ENCODE results near the gene ZGPAT.
A peak's percentile ranks its signal among the peaks of the same experiment; 100 is the strongest.
"Not testable (repeated sequence)": the region's sequence is repeated elsewhere in the genome, so short reads cannot be mapped to it uniquely, and the experiment has no call there.

Gene ZGPAT, protein sequence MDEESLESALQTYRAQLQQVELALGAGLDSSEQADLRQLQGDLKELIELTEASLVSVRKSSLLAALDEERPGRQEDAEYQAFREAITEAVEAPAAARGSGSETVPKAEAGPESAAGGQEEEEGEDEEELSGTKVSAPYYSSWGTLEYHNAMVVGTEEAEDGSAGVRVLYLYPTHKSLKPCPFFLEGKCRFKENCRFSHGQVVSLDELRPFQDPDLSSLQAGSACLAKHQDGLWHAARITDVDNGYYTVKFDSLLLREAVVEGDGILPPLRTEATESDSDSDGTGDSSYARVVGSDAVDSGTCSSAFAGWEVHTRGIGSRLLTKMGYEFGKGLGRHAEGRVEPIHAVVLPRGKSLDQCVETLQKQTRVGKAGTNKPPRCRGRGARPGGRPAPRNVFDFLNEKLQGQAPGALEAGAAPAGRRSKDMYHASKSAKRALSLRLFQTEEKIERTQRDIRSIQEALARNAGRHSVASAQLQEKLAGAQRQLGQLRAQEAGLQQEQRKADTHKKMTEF

DNA sequence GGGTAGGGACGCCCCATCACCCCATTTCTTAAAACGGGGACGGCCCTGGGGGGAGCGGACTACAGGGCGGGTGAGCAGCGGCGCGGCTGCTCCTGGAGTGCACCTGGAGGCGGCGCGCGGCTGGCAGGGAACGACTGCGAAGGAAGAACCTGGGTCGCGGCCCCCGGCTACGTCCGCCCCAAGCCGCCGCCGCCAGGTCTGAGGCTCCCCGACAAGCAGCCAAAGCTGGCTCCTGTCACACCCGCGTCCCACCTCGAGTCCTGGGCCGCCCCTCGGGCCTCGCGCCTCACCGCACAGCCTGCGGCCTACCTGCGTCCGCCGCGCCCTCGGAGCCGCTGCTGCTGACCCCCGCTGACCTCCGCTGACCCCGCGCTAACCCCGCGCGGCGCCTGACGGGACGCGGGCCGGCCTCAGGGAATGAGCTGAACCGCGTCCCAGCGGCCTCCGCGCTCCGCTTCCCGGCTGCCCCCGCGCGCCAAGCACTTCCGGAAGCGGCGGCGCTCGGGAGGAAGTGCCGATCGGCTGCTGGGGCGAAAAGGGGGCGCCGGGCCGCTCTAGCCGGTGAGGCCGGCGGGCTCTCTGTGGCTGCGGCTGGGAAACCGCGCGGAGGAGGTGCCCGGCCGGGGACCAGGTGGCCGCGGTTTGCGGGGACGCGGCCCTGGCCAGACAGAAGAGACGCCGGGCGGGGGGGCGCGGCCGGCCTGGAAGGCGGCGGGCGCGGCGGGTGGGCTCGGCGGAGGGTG is at the start of gene ZGPAT, which contains the start of gene ARFRP1:
Gene ZGPAT (plus strand): TSS at position 482 of the 743 bp plus-strand sequence. CDS start 542 bp downstream, outside the sequence.
Gene ARFRP1 (minus strand): TSS at position 419 of the 743 bp plus-strand sequence. CDS start 885 bp downstream, outside the sequence.
- peak; percentile 90 for DNase-seq

- no peak for DNase-seq
These were observed 49.1 kb upstream of the ZGPAT start for GRCh38 chr20:63658749-63659187.

DNA sequence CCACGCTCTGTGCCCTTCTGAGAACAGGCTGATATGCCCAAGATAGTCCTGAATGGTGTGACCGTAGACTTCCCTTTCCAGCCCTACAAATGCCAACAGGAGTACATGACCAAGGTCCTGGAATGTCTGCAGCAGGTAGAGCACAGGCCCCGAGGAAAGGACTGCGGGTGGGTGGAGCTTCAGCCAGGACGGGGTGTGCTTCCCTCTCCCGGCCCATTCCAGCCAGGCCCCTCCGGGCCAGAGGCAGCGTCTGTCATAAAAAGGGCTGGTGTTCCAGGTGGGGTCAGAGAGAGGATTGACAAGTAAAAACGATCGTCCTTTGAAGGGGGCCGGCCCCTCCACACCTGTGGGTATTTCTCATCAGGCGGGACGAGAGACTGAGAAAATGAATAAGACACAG is 48.5 kb upstream of the ZGPAT start:
- DNase-seq = no peak

DNA sequence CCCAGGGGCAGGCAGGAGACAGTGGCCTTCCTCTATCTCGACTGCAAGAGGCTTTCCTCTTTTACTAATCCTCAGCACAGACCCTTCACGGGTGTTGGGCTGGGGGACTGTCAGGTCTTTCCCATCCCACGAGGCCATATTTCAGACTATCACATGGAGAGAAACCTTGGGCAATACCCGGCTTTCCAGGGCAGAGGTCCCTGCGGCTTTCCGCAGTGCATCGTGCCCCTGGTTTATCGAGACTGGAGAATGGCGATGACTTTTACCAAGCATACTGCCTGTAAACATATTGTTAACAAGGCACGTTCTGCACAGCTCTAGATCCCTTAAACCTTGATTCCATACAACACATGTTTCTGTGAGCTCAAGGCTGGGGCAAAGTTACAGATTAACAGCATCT is 47.7 kb upstream of the ZGPAT start:
- not testable (repeated sequence) for DNase-seq

GRCh38 chr20:63660622-63661021 is 47.2 kb upstream of the ZGPAT start:
- no peak for DNase-seq

GRCh38 chr20:63661108-63661507 is 46.7 kb upstream of the ZGPAT start:
- DNase-seq = no peak

- no peak for DNase-seq
These were observed 45.7 kb upstream of the ZGPAT start for GRCh38 chr20:63661959-63662812.

GRCh38 chr20:63662813-63663189 is 45.0 kb upstream of the ZGPAT start:
- no peak for DNase-seq

- DNase-seq = no peak
These were observed 44.3 kb upstream of the ZGPAT start for GRCh38 chr20:63663332-63664066.

DNA sequence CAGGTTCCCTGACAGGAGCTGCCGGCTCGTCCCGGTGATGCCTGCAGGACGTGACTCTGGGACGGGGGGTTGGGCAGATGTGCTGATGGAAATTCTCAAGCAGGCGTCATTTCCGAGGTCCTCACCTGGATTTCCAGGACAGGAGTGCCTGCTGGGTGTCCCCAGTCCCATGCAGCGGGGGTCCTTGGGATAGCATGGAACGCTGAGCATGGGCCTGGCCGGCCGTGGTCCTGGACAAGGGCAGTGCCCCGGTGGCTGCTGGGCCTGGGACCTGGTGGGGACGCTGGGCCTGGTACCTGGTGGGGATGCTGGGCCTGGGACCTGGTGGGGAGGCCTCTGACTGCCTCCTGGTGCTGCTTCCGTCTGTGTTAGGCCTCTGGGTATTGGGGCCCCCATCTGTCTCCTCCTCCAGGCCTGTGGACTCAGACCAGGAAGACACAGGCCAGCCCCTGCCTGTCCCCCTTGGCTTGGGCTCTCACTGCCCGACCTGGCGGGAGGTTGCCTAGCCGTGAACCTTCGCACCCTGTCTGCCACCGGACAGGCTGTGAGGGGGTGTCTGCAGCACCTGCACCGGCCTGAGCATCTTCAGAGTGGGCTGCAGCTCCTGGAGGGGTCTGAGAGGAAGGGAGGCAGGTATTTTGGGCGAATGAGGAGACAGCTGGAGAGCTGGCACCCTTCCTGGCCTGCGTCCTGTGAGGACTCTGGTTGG is 43.5 kb upstream of the ZGPAT start:
- DNase-seq = no peak

DNA sequence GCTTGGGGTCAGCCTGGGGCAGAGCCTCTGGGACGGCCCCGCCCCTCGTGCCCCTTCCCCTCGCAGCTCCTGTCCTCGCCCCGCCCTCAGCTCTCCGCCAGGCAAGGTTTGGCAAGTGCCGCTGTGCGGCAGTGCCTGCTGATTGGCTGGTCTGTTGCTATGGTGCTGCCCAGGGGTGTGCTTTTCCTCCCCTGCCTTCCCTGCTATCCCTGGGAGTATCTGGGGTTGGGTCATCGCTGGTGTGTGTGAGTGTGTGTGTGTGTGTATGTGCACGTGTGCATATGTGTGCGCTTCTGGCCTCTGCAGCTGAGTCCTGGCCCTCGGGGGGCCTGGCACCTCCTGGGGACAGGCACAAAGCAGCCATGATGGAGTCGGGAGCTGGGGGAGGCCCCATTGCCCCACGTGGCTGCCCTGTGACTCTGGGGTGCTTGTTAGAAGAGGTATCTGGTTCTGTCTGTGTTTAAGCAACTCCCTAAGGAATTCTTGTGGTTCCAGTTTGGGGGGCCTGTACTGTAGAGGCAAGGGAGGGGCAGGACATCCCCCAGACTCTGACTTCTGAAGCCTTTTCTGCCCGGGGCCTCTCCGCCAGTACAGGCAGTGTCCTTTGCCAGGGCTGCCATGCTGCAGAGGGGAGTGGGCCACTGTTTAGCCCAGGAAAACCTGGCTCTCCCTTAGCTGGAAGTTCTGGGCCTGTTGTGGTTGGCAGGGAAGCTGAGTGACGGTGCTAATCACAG is 42.8 kb upstream of the ZGPAT start:
- DNase-seq = no peak

- DNase-seq = no peak
These were observed 42.1 kb upstream of the ZGPAT start for GRCh38 chr20:63665708-63666107.

- DNase-seq = no peak
These were observed 40.0 kb upstream of the ZGPAT start for GRCh38 chr20:63667858-63668257.

GRCh38 chr20:63668351-63668750 is 39.5 kb upstream of the ZGPAT start:
- DNase-seq = no peak

DNA sequence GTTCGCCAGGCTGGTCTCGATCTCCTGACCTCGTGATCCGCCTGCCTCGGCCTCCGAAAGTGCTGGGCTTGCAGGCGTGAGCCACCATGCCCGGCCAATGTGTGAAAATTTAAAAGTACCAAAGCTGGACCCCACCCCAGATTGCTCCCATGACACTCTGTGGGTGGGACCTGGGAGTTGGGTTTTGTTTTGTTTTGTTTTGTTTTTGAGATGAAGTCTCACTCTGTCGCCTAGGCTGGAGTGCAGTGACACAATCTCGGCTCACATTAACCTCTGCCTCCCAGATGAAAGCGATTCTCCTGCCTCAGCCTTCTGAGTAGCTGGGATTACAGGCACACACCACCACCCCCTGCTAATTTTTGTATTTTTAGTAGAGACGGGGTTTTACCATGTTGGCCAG is 36.1 kb upstream of the ZGPAT start:
- not testable (repeated sequence) for DNase-seq

DNA sequence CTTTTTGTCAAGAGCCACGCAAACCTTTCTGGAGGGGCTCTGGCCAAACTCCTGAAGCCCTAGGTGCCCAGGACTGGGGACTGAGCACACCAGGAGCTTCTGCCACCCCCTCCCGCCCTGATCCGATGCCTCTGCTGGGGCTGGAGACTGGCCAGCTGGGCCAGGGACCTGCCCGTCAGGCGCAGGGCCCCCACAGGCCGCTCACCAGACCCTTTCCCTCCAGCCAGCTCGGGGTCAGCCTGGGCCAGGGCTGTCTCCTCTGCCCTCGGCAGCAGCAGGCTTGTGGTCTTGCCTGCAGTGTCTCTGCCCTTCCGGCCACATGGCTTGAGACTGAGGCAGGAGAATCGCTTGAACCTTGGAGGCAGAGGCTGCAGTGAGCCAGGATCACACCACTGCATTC is 35.2 kb upstream of the ZGPAT start:
- DNase-seq = no peak

DNA sequence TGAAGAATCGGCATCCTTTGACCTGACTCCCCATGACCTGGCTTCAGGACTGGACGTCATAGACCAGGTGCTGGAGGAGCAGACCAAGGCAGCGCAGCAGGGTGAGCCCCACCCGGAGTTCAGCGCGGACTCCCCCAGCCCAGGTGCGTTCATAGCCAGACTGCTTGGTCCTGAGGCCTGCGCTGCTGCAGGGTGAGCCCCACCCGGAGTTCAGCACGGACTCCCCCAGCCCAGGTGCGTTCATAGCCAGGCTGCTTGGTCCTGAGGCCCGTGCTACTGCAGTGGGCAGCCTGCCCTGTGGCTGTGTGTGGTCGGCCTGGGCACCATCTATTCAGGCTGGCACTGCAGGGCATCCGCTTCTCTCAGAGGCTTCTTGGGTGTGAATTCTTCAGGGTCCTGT is 33.9 kb upstream of the ZGPAT start:
- no peak for DNase-seq

DNA sequence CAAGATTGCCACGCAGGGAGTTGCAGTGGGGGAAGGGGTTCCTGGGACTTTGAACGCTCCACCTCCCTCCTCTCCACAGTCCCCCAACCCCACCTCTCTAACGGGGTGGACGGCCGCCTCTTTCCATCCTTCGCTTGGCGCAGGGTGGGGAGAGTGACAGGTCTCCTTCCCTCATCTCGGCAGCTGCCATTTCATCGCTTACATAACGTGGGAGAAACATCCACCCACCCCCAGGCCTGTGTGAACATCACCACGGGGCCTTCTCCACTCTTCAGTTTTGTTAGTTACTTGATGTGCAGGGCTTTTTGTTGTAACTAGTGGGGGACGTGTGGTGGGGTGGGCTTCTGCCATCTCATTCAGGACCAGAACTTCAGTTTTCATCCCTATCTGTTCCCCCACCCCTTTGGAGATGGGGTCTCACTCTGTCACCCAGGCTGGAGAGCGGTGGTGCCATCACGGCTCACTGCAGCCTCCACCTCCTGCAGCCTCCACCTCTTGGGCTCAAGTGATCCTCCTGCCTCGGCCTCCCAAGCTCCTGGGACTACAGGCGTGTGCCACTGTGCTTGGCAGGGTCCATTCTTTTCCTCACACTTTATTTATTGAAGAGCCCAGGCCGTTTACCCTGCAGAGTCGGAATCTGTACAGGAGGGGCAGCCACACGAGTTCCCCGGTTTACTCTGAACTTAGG is 32.0 kb upstream of the ZGPAT start:
- DNase-seq = no peak

- DNase-seq = no peak
These were observed 29.8 kb upstream of the ZGPAT start for GRCh38 chr20:63678071-63678470.
